ENCODE data around the gene CACHD1.

CACHD1 gene

GRCh38 chr1:64484651-64485050, 14.7 kb downstream of the CACHD1 start:
- H3K4me3 ChIP-seq = no peak overlapping the region
- H3K27ac ChIP-seq = no peak overlapping the region
- TF ChIP-seq CTCF (IDR thresholded peaks at IDR 0.05) = no peak
- DNase-seq (ENCODE audit: low spot score) = no peak

- TF ChIP-seq CTCF (IDR thresholded peaks at IDR 0.05) = no peak
- no peak for DNase-seq (ENCODE audit: low spot score)
- no peak overlapping the region for H3K27ac ChIP-seq
- H3K4me3 ChIP-seq = no peak overlapping the region
These were observed 16.3 kb downstream of the CACHD1 start for GRCh38 chr1:64486193-64486592.

- no peak overlapping the region for H3K27ac ChIP-seq
- no peak for DNase-seq (ENCODE audit: low spot score)
- TF ChIP-seq CTCF (IDR thresholded peaks at IDR 0.05) = no peak
- no peak overlapping the region for H3K4me3 ChIP-seq
These were observed 17.1 kb downstream of the CACHD1 start for GRCh38 chr1:64487061-64487460.

- no peak for TF ChIP-seq CTCF (IDR thresholded peaks at IDR 0.05)
- no peak for DNase-seq (ENCODE audit: low spot score)
- Histone ChIP-seq H3K27ac (no peak overlapping the region), H3K4me3 (no peak overlapping the region)
These were observed 18.9 kb downstream of the CACHD1 start for GRCh38 chr1:64488862-64489261.

- Histone ChIP-seq H3K27ac (no peak overlapping the region), H3K4me3 (no peak overlapping the region)
- no peak for TF ChIP-seq CTCF (IDR thresholded peaks at IDR 0.05)
- no peak for DNase-seq (ENCODE audit: low spot score)
These were observed 19.8 kb downstream of the CACHD1 start for GRCh38 chr1:64489707-64490106.

- H3K27ac ChIP-seq = no peak overlapping the region
- no peak overlapping the region for H3K4me3 ChIP-seq
- no peak for TF ChIP-seq CTCF (IDR thresholded peaks at IDR 0.05)
- no peak for DNase-seq (ENCODE audit: low spot score)
These were observed 20.4 kb downstream of the CACHD1 start for GRCh38 chr1:64490213-64490818.

- DNase-seq (ENCODE audit: low spot score) = no peak
- H3K27ac ChIP-seq = no peak overlapping the region
- TF ChIP-seq CTCF (IDR thresholded peaks at IDR 0.05) = no peak
- no peak overlapping the region for H3K4me3 ChIP-seq
These were observed 22.5 kb downstream of the CACHD1 start for GRCh38 chr1:64492424-64492823.
